SKM-1 treated with dmso at 0.1 percent for 144 hours (cell line): ENCODE data around the gene SNRNP200.
"Not testable (repeated sequence)": the region's sequence is repeated elsewhere in the genome, so short reads cannot be mapped to it uniquely, and the experiment has no call there.

Source experiments
- DNase-seq: peaks from one replicate; lab custom pipeline; 2025; ENCODE audit not compliant: unreplicated experiment; lab: John Stamatoyannopoulos, UW

The SNRNP200 gene

GRCh38 chr2:96325041-96325883, 19.9 kb upstream of the SNRNP200 start, which contains the start of gene ITPRIPL1:
ITPRIPL1 (plus strand) TSS chr2:96325317; CDS start chr2:96325840, 523 bp downstream.
- no peak for DNase-seq

GRCh38 chr2:96324721-96325040, 19.3 kb upstream of the SNRNP200 start:
- DNase-seq = no peak

- DNase-seq = no peak
Observed at GRCh38 chr2:96323849-96324248, 18.5 kb upstream of the SNRNP200 start.

GRCh38 chr2:96320728-96321622, 15.6 kb upstream of the SNRNP200 start:
- no peak for DNase-seq

GRCh38 chr2:96320326-96320725, 15.0 kb upstream of the SNRNP200 start:
- no peak for DNase-seq

GRCh38 chr2:96319396-96319795, 14.1 kb upstream of the SNRNP200 start:
- DNase-seq = no peak

- DNase-seq = no peak
Observed at GRCh38 chr2:96318723-96319122, 13.4 kb upstream of the SNRNP200 start.

GRCh38 chr2:96317584-96317997, 12.2 kb upstream of the SNRNP200 start:
- DNase-seq = no peak

GRCh38 chr2:96316999-96317398, 11.7 kb upstream of the SNRNP200 start:
- no peak for DNase-seq

- no peak for DNase-seq
Observed at GRCh38 chr2:96315400-96316071, 10.2 kb upstream of the SNRNP200 start.

GRCh38 chr2:96315005-96315399, 9.7 kb upstream of the SNRNP200 start:
- DNase-seq = no peak

- no peak for DNase-seq
Observed at GRCh38 chr2:96308248-96308647, 2.9 kb upstream of the SNRNP200 start.

GRCh38 chr2:96306370-96306769, 1.0 kb upstream of the SNRNP200 start:
- no peak for DNase-seq

- no peak for DNase-seq
Observed at GRCh38 chr2:96305979-96306308, 598 bp upstream of the SNRNP200 start.

- no peak for DNase-seq
Observed at GRCh38 chr2:96304606-96305005, 740 bp downstream of the SNRNP200 start.

GRCh38 chr2:96301865-96302264, 3.5 kb downstream of the SNRNP200 start:
- no peak for DNase-seq

- no peak for DNase-seq
Observed at GRCh38 chr2:96296925-96297324, 8.4 kb downstream of the SNRNP200 start.

- not testable (repeated sequence) for DNase-seq
Observed at GRCh38 chr2:96294271-96294670, 11.1 kb downstream of the SNRNP200 start.

- no peak for DNase-seq
Observed at GRCh38 chr2:96291751-96292150, 13.6 kb downstream of the SNRNP200 start.

GRCh38 chr2:96287273-96287856, 18.0 kb downstream of the SNRNP200 start:
- no peak for DNase-seq

GRCh38 chr2:96276787-96277499, 28.4 kb downstream of the SNRNP200 start:
- no peak for DNase-seq
